Neuronal stem cell (in vitro differentiated cells): ENCODE data around the gene UMODL1.

ENCODE experiments used
- DNase-seq: peaks from one replicate; pipeline ENCODE4 v3.0.0-alpha.2; 2013; ENCODE audit warnings: low spot score
- H2AFZ ChIP-seq: one replicate; pipeline ENCODE4 v1.6.1; 2013; ENCODE audit warnings: mild to moderate bottlenecking, low read length, inconsistent platforms
- H2AK5ac ChIP-seq: 2 replicates; pipeline ENCODE4 v1.6.1; 2013; ENCODE audit warnings: low read depth, mild to moderate bottlenecking, inconsistent platforms, low read length, moderate library complexity, mixed read lengths
- H2BK120ac ChIP-seq: 2 replicates; pipeline ENCODE4 v1.6.1; 2013; ENCODE audit warnings: low read depth, mild to moderate bottlenecking, inconsistent platforms, low read length, moderate library complexity, mixed read lengths
- H2BK12ac ChIP-seq: one replicate; pipeline ENCODE4 v1.6.1; 2013; ENCODE audit warnings: low read length, inconsistent platforms
- H2BK15ac ChIP-seq: 2 replicates; pipeline ENCODE4 v1.6.1; 2013; ENCODE audit warnings: mild to moderate bottlenecking, low read length, inconsistent platforms, mixed read lengths
- H2BK5ac ChIP-seq: one replicate; pipeline ENCODE4 v1.6.1; 2013; ENCODE audit warnings: inconsistent platforms, mild to moderate bottlenecking, low read length, moderate library complexity
- H3K14ac ChIP-seq: one replicate; pipeline ENCODE4 v1.6.1; 2013; ENCODE audit warnings: low read length, inconsistent platforms
- H3K18ac ChIP-seq: 2 replicates; pipeline ENCODE4 v1.6.1; 2013; ENCODE audit warnings: low read length, inconsistent platforms
- H3K23ac ChIP-seq: 2 replicates; pipeline ENCODE4 v1.6.1; 2013; ENCODE audit warnings: low read depth, mild to moderate bottlenecking, mixed read lengths, low read length, inconsistent platforms; ENCODE audit not compliant: poor library complexity
- H3K27ac ChIP-seq: replicated peaks from 3 replicates; pipeline ENCODE4 v1.5.1; 2013; ENCODE audit warnings: low read length, inconsistent platforms
- H3K27me3 ChIP-seq, 3 experiments: 2 replicates each; pipeline ENCODE4 v1.6.1; 2013; ENCODE audit warnings: low read length in 3 of 3, mild to moderate bottlenecking in 2 of 3, inconsistent platforms in 1 of 3, low read depth in 1 of 3, mixed read lengths in 1 of 3, moderate library complexity in 1 of 3; ENCODE audit not compliant: control insufficient read depth in 3 of 3, insufficient read depth in 3 of 3
- H3K36me3 ChIP-seq, 2 donors: replicated peaks in 1 of 2; 2 replicates each; pipeline ENCODE4 v1.6.1; 2013; ENCODE audit warnings: low read length in 2 of 2; ENCODE audit not compliant: control insufficient read depth in 2 of 2, insufficient read depth in 2 of 2
- H3K4ac ChIP-seq: 2 replicates; pipeline ENCODE4 v1.6.1; 2013; ENCODE audit warnings: inconsistent platforms, mild to moderate bottlenecking, low read length, moderate library complexity
- H3K4me1 ChIP-seq, 2 donors: 1 replicate in 1 of 2; 2 replicates in 1 of 2; pipeline ENCODE4 v1.6.1; 2013; ENCODE audit warnings: low read length in 2 of 2, low read depth in 1 of 2; ENCODE audit not compliant: control insufficient read depth in 2 of 2, insufficient read depth in 1 of 2
- H3K4me2 ChIP-seq: one replicate; pipeline ENCODE4 v1.6.1; 2013; ENCODE audit warnings: mild to moderate bottlenecking, low read length, inconsistent platforms; ENCODE audit not compliant: insufficient read depth, poor library complexity, severe bottlenecking
- H3K4me3 ChIP-seq, 2 donors: 2 replicates each; pipeline ENCODE4 v1.5.1; 2013; ENCODE audit warnings: low read length in 2 of 2, mild to moderate bottlenecking in 2 of 2, inconsistent platforms in 1 of 2, moderate library complexity in 1 of 2
- H3K79me1 ChIP-seq: one replicate; pipeline ENCODE4 v1.6.1; 2013; ENCODE audit warnings: low read depth, mild to moderate bottlenecking, inconsistent platforms, low read length, moderate library complexity
- H3K9ac ChIP-seq: one replicate; pipeline ENCODE4 v1.6.1; 2013; ENCODE audit warnings: mild to moderate bottlenecking, low read depth, low read length, inconsistent platforms; ENCODE audit not compliant: poor library complexity
- H3K9me3 ChIP-seq, 2 donors: replicated peaks in 1 of 2; 2 replicates each; pipeline versions ENCODE3 to v1.6.1; 2013; ENCODE audit warnings: low read length in 2 of 2, mild to moderate bottlenecking in 2 of 2, inconsistent platforms in 1 of 2, low read depth in 1 of 2, mixed read lengths in 1 of 2, moderate library complexity in 1 of 2; ENCODE audit not compliant: control insufficient read depth in 2 of 2, insufficient read depth in 1 of 2
- H4K8ac ChIP-seq: one replicate; pipeline ENCODE4 v1.6.1; 2013; ENCODE audit warnings: low read depth, mild to moderate bottlenecking, inconsistent platforms, low read length, moderate library complexity
- H4K91ac ChIP-seq: one replicate; pipeline ENCODE4 v1.6.1; 2013; ENCODE audit warnings: low read length, low read depth, mild to moderate bottlenecking, inconsistent platforms; ENCODE audit not compliant: poor library complexity
- WGBS, 2 donors: extraction: QIAGEN DNeasy Blood & Tissue Kit; methylation state at CpG; one replicate each; pipeline ENCODE4 v1.1.7; 2013; ENCODE audit warnings: missing lambda C conversion rate in 2 of 2, mixed read lengths in 1 of 2; ENCODE audit not compliant: insufficient read length in 2 of 2, insufficient replicate concordance in 1 of 2; ENCODE audit errors: extremely low coverage in 2 of 2; 5-methylcytosine and 5-hydroxymethylcytosine counted together

Gene UMODL1

GRCh38 chr21:42044871-42045495 lies 26.1 kb upstream of the UMODL1 start:
- Histone ChIP-seq H3K27me3 (peaks cover 0 to 12% (median 0%) of the 10 kb centered on the region in 3 experiments), H3K4me3 (no peak overlapping the region), H2AK5ac (no peak overlapping the region), H2BK5ac (no peak overlapping the region), H3K4ac (no peak overlapping the region), H4K8ac (no peak overlapping the region), H4K91ac (no peak overlapping the region), H3K18ac (no peak overlapping the region), H3K36me3 (no peaks in the 10 kb centered on the region), H2AFZ (no peak overlapping the region), H3K14ac (no peak overlapping the region), H2BK12ac (no peak overlapping the region), H3K4me2 (no peak overlapping the region), H3K23ac (no peak overlapping the region), H3K79me1 (no peaks in the 10 kb centered on the region), H3K27ac (no peak overlapping the region), H2BK120ac (no peak overlapping the region), H3K4me1 (peaks cover 4 to 7% of the 10 kb centered on the region in 2 donors), H3K9me3 (no peaks in the 10 kb centered on the region), H3K9ac (no peak overlapping the region), H2BK15ac (no peak overlapping the region)
- DNase-seq = no peak
- WGBS, 2 donors = no CpG with 5 or more reads among the region's 7 CpGs

DNA sequence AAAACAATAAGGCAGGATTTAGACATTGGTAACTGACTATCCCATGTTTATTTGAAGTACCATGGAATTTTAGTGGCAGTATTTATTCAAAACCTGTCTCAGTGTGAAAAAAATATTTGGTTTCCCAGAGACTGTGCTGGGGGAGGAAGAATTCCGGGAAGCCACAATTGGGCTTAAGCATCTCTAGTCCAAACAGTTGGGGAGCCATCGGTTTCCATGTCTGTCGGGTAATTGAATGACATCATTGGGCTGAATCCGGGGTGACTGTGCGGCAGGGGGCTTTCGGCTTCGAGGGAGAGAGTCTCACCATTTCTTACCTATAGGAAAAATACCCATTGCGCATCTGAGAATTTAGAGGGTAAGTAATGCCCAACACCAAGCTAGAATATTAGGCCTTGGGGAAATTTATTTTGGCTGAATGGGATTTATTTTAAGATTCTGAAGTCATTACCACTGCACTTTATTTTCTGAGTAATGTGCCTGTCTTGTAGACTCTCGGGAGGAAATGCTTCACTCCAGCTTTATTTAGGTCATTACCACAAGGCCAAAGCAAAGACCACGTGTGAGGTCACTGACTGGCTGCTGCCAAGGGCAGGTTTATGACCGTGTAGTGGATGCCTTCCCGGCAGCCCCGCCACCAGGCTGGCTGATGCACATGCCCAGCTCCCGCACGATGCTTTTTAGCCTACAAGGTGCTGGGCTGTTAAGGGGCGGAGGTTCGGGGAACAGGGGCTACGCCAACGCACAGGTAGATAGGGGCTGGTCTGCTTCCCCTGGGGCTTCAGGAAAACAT lies 23.1 kb upstream of the UMODL1 start:
- Histone ChIP-seq H3K79me1 (no peaks in the 10 kb centered on the region), H4K8ac (no peak overlapping the region), H3K18ac (no peak overlapping the region), H3K27me3 (peaks cover 0 to 7% (median 0%) of the 10 kb centered on the region in 3 experiments), H2BK15ac (no peak overlapping the region), H2AFZ (no peak overlapping the region), H3K27ac (no peak overlapping the region), H2AK5ac (no peak overlapping the region), H4K91ac (no peak overlapping the region), H3K4me3 (no peak overlapping the region), H3K36me3 (no peaks in the 10 kb centered on the region), H3K4me2 (no peak overlapping the region), H3K4me1 (no peaks in the 10 kb centered on the region), H3K9me3 (no peaks in the 10 kb centered on the region), H3K14ac (no peak overlapping the region), H3K9ac (no peak overlapping the region), H2BK5ac (no peak overlapping the region), H2BK120ac (no peak overlapping the region), H2BK12ac (no peak overlapping the region), H3K23ac (peak overlapping the region; percentile 55), H3K4ac (no peak overlapping the region)
- no CpG with 5 or more reads among the region's 19 CpGs for WGBS, 2 donors
- no peak for DNase-seq

- Histone ChIP-seq H2AK5ac (no peak overlapping the region), H3K4me2 (no peak overlapping the region), H3K23ac (no peak overlapping the region), H2BK120ac (no peak overlapping the region), H3K18ac (peak overlapping the region; percentile 24), H2BK5ac (no peak overlapping the region), H2BK15ac (no peak overlapping the region), H3K4me3 (no peak overlapping the region), H3K4me1 (no peaks in the 10 kb centered on the region), H4K8ac (no peak overlapping the region), H2AFZ (no peak overlapping the region), H3K9ac (no peak overlapping the region), H3K9me3 (peaks cover 0 to 1% of the 10 kb centered on the region in 2 donors), H3K14ac (no peak overlapping the region), H4K91ac (no peak overlapping the region), H3K36me3 (no peaks in the 10 kb centered on the region), H3K27me3 (no peaks in the 10 kb centered on the region), H3K4ac (no peak overlapping the region), H2BK12ac (no peak overlapping the region), H3K79me1 (no peaks in the 10 kb centered on the region), H3K27ac (no peak overlapping the region)
- no peak for DNase-seq
- no CpG with 5 or more reads among the region's 10 CpGs for WGBS, 2 donors
These were observed 22.1 kb upstream of the UMODL1 start for GRCh38 chr21:42048870-42049577.
